ENCODE data around the gene PDE2A.

DNA sequence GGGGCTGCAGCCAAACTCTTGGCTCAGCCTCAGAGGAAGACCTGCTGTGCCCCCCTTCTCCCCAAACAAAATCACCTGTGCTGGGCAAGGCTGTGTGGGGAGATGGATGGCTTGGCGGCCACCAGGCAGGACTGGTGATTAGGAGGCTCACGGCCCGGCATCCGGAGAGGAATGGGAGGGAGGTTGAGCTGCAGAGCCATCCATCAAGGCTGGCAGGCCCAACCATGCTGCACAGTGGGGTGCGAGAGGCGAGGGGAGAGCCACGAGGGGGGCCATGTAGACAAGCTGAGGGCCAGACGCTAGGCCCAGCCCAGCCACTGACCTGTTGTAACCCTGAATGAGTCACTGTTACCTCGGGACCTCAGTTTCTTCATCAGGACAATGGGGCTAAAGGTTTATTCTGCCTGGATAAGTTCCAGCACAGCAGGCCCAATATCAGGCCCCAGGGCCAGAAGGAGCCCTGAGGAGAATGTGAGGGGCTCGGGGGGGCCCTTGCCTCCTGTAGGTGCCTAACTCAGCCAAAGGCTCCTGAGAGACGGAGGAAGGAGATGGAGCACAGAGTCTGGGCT lies 18.2 kb downstream of the PDE2A start:
- TF ChIP-seq, protein P1, sequence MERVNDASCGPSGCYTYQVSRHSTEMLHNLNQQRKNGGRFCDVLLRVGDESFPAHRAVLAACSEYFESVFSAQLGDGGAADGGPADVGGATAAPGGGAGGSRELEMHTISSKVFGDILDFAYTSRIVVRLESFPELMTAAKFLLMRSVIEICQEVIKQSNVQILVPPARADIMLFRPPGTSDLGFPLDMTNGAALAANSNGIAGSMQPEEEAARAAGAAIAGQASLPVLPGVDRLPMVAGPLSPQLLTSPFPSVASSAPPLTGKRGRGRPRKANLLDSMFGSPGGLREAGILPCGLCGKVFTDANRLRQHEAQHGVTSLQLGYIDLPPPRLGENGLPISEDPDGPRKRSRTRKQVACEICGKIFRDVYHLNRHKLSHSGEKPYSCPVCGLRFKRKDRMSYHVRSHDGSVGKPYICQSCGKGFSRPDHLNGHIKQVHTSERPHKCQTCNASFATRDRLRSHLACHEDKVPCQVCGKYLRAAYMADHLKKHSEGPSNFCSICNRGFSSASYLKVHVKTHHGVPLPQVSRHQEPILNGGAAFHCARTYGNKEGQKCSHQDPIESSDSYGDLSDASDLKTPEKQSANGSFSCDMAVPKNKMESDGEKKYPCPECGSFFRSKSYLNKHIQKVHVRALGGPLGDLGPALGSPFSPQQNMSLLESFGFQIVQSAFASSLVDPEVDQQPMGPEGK (CRISPR knock-in tag; IDR thresholded peaks at IDR 0.05; ENCODE audit: borderline replicate concordance): no peak
- TF ChIP-seq, protein P2, sequence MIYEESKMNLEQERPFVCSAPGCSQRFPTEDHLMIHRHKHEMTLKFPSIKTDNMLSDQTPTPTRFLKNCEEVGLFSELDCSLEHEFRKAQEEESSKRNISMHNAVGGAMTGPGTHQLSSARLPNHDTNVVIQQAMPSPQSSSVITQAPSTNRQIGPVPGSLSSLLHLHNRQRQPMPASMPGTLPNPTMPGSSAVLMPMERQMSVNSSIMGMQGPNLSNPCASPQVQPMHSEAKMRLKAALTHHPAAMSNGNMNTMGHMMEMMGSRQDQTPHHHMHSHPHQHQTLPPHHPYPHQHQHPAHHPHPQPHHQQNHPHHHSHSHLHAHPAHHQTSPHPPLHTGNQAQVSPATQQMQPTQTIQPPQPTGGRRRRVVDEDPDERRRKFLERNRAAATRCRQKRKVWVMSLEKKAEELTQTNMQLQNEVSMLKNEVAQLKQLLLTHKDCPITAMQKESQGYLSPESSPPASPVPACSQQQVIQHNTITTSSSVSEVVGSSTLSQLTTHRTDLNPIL (CRISPR knock-in tag; IDR thresholded peaks at IDR 0.05; ENCODE audit: low read depth): no peak
- TF ChIP-seq ZFP3 (CRISPR knock-in tag; IDR thresholded peaks at IDR 0.05): no peak
- TF ChIP-seq BACH2 (CRISPR knock-in tag; IDR thresholded peaks at IDR 0.05; ENCODE audit: borderline replicate concordance): no peak
- TF ChIP-seq ARNTL (CRISPR knock-in tag; IDR thresholded peaks at IDR 0.05; ENCODE audit: borderline replicate concordance, low read depth): no peak
- no peak for TF ChIP-seq SNAI2 (CRISPR knock-in tag; IDR thresholded peaks at IDR 0.05)
- TF ChIP-seq ZC3H10 (CRISPR knock-in tag; IDR thresholded peaks at IDR 0.05): no peak

All from SK-N-SH treated with all-trans-retinoic acid at 6 μM for 48 hours (cell line).